Activated CD8-positive, alpha-beta memory T cell treated with anti-CD3 and anti-CD28 coated beads, Interleukin-2, amount 50 U/mL, for 4 hours (primary cell): ENCODE data around the gene RIC1.
"Not testable (repeated sequence)": the region's sequence is repeated elsewhere in the genome, so short reads cannot be mapped to it uniquely, and the experiment has no call there.

ENCODE experiments used
- DNase-seq: peaks from one replicate; pipeline ENCODE4 v3.0.0-alpha.2; 2020

RIC1 gene

GRCh38 chr9:5793812-5794211 is 164.9 kb downstream of the RIC1 start:
- no peak for DNase-seq

- no peak for DNase-seq
These were observed 167.4 kb downstream of the RIC1 start for GRCh38 chr9:5796298-5796697.

- DNase-seq = no peak
These were observed 169.7 kb downstream of the RIC1 start for GRCh38 chr9:5798581-5798980.

GRCh38 chr9:5799314-5799713 is 170.4 kb downstream of the RIC1 start:
- no peak for DNase-seq

GRCh38 chr9:5800378-5800777 is 171.5 kb downstream of the RIC1 start:
- not testable (repeated sequence) for DNase-seq

GRCh38 chr9:5800969-5801738 is 172.2 kb downstream of the RIC1 start:
- no peak for DNase-seq

- no peak for DNase-seq
These were observed 172.8 kb downstream of the RIC1 start for GRCh38 chr9:5801739-5802113.

- no peak for DNase-seq
These were observed 176.6 kb downstream of the RIC1 start for GRCh38 chr9:5805478-5805877.

- DNase-seq = no peak
These were observed 182.8 kb downstream of the RIC1 start for GRCh38 chr9:5811751-5812150.

- DNase-seq = no peak
These were observed 184.9 kb downstream of the RIC1 start for GRCh38 chr9:5813824-5814223.

GRCh38 chr9:5815461-5815860 is 186.6 kb downstream of the RIC1 start:
- no peak for DNase-seq

GRCh38 chr9:5817862-5818261 is 189.0 kb downstream of the RIC1 start:
- no peak for DNase-seq

GRCh38 chr9:5818424-5819142 is 189.7 kb downstream of the RIC1 start:
- DNase-seq = no peak

- DNase-seq = no peak
These were observed 190.3 kb downstream of the RIC1 start for GRCh38 chr9:5819174-5819573.

GRCh38 chr9:5820425-5820824 is 191.5 kb downstream of the RIC1 start:
- DNase-seq = no peak

GRCh38 chr9:5825223-5825622 is 196.3 kb downstream of the RIC1 start:
- DNase-seq = no peak
